Keratinocyte (primary cell): ENCODE measurements around the gene MXRA7. TPM values are rescaled to one million over a fixed set of nuclear protein-coding genes. Genes with fewer than 3 reads are reported as not detected.
"Not testable (repeated sequence)": the region's sequence is repeated elsewhere in the genome, so short reads cannot be mapped to it uniquely, and the experiment has no call there.

Experiments used
- DNase-seq: peaks from one replicate; pipeline ENCODE4 v3.0.0-alpha.2; 2011; ENCODE audit warnings: low read depth, missing footprints, low spot score
- FAIRE-seq: peaks from 2 replicates; lab custom pipeline; 2011; peaks lifted over from hg19 to GRCh38; lab: Jason Lieb, UNC
- H2AFZ ChIP-seq: 2 replicates; pipeline ENCODE4 v1.6.0; 2012; ENCODE audit warnings: low read length, control low read depth, inconsistent platforms; ENCODE audit not compliant: control insufficient read depth
- H3K27ac ChIP-seq: 2 replicates; pipeline ENCODE4 v1.5.1; 2011; ENCODE audit warnings: low read length; ENCODE audit not compliant: control insufficient read depth, insufficient read depth
- H3K27me3 ChIP-seq: 3 replicates; pipeline ENCODE4 v1.6.0; 2011; ENCODE audit warnings: low read length; ENCODE audit not compliant: control insufficient read depth, insufficient read depth; ENCODE audit errors: extremely low read depth
- H3K36me3 ChIP-seq, 2 experiments: 2 replicates in 1 of 2; 3 replicates in 1 of 2; pipeline ENCODE4 v1.5.1; 2011; ENCODE audit warnings: low read length in 2 of 2, mild to moderate bottlenecking in 1 of 2; ENCODE audit not compliant: control insufficient read depth in 2 of 2, insufficient read depth in 2 of 2; ENCODE audit errors: extremely low read depth in 1 of 2
- H3K4me1 ChIP-seq: 3 replicates; pipeline ENCODE4 v1.5.1; 2011; ENCODE audit warnings: low read length; ENCODE audit not compliant: control insufficient read depth, insufficient read depth; ENCODE audit errors: extremely low read depth
- H3K4me2 ChIP-seq: 3 replicates; pipeline ENCODE4 v1.6.0; 2011; ENCODE audit warnings: low read depth, low read length; ENCODE audit not compliant: control insufficient read depth, insufficient read depth; ENCODE audit errors: extremely low read depth
- H3K4me3 ChIP-seq, 3 experiments: fragments of 200-600 bp in 1 of 3; sonication (generic) in 1 of 3; 2 replicates in 2 of 3; 3 replicates in 1 of 3; pipeline ENCODE4 v1.5.1; 2011 to 2016; ENCODE audit warnings: low read length in 3 of 3, mild to moderate bottlenecking in 3 of 3, control low read depth in 2 of 3, inconsistent platforms in 1 of 3, low read depth in 1 of 3, mixed read lengths in 1 of 3, mixed run types in 1 of 3, moderate library complexity in 1 of 3; ENCODE audit not compliant: control insufficient read depth in 2 of 3, insufficient read depth in 2 of 3; ENCODE audit errors: extremely low read depth in 1 of 3
- H3K79me2 ChIP-seq: 2 replicates; pipeline ENCODE4 v1.6.0; 2012; ENCODE audit warnings: low read length; ENCODE audit not compliant: control insufficient read depth, insufficient read depth
- H3K9ac ChIP-seq: 3 replicates; pipeline ENCODE4 v1.6.0; 2011; ENCODE audit warnings: low read length; ENCODE audit not compliant: control insufficient read depth, insufficient read depth; ENCODE audit errors: extremely low read depth
- H3K9me1 ChIP-seq: 3 replicates; pipeline ENCODE4 v1.6.0; 2011; ENCODE audit warnings: low read length; ENCODE audit not compliant: control insufficient read depth, insufficient read depth; ENCODE audit errors: extremely low read depth
- H3K9me3 ChIP-seq: 2 replicates; pipeline ENCODE4 v1.5.1; 2012; ENCODE audit warnings: low read depth, low read length; ENCODE audit not compliant: control insufficient read depth
- H4K20me1 ChIP-seq: 3 replicates; pipeline ENCODE4 v1.6.0; 2011; ENCODE audit warnings: low read length; ENCODE audit not compliant: control insufficient read depth, insufficient read depth; ENCODE audit errors: extremely low read depth
- CTCF ChIP-seq, 3 experiments: IDR thresholded peaks in 1 of 3; conservative IDR thresholded peaks in 1 of 3; optimal IDR thresholded peaks in 1 of 3; 2 replicates in 2 of 3; 3 replicates in 1 of 3; pipeline versions ENCODE3 to v1.5.1; 2011; ENCODE audit warnings: low read length in 3 of 3, mild to moderate bottlenecking in 3 of 3, moderate library complexity in 2 of 3, control low read depth in 1 of 3, inconsistent platforms in 1 of 3; ENCODE audit not compliant: insufficient read depth in 2 of 3; ENCODE audit errors: extremely low read depth in 1 of 3
- EZH2 ChIP-seq: IDR thresholded peaks from one replicate; pipeline ENCODE4 v1.6.1; 2012; ENCODE audit warnings: inconsistent platforms, mild to moderate bottlenecking, low read length, moderate library complexity
- dilution Hi-C: fragments of 300-500 bp; cut with MboI; formaldehyde crosslinking; loops from one replicate; pipeline ENCODE4 v1.7.0; 2020; ENCODE audit warnings: low sequenced_read_pairs; ENCODE audit not compliant: extremely low pct_ligation_motif_present
- polyA plus RNA-seq, 5 experiments: library from polyadenylated mRNA; depleted of rRNA in 3 of 5; stranded (reverse) in 3 of 5; stranded (forward) in 1 of 5; unstranded in 1 of 5; fragments of >200 nt; gene quantifications; 1 replicate in 1 of 5; 2 replicates in 3 of 5; 3 replicates in 1 of 5; pipeline versions ENCODE4 v1.2.1 to v1.2.3, GENCODE V29; 2011 to 2012; ENCODE audit warnings: missing spikeins in 2 of 5, low read depth in 1 of 5, low replicate concordance in 1 of 5

MXRA7 gene
- polyA plus RNA-seq, 1 donor (not counting 4 experiments of a cell fraction or from before 2014, with no cell fraction given), result 118 TPM

GRCh38 chr17:76709951-76710862 is 558 bp downstream of the MXRA7 start:
- peak overlapping the region; percentile 38 for H2AFZ ChIP-seq
- peak overlapping the region; percentile 70 to 75 (median 74) for H3K4me3 ChIP-seq
- H3K36me3 ChIP-seq, result peaks cover 5 to 19% of the 10 kb centered on the region in 2 experiments
- peak overlapping the region; percentile 93 for H3K4me2 ChIP-seq
- H3K4me1 ChIP-seq, result peaks cover 22% of the 10 kb centered on the region
- dilution Hi-C loops, H3K27me3 ChIP-seq, FAIRE-seq, H3K9me3 ChIP-seq, DNase-seq, H3K9me1 ChIP-seq, H4K20me1 ChIP-seq: not testable (repeated sequence)
- H3K9ac ChIP-seq, result peak overlapping the region; percentile 76
- H3K79me2 ChIP-seq, result peaks cover 46% of the 10 kb centered on the region
- peak overlapping the region; percentile 70 for H3K27ac ChIP-seq

DNA sequence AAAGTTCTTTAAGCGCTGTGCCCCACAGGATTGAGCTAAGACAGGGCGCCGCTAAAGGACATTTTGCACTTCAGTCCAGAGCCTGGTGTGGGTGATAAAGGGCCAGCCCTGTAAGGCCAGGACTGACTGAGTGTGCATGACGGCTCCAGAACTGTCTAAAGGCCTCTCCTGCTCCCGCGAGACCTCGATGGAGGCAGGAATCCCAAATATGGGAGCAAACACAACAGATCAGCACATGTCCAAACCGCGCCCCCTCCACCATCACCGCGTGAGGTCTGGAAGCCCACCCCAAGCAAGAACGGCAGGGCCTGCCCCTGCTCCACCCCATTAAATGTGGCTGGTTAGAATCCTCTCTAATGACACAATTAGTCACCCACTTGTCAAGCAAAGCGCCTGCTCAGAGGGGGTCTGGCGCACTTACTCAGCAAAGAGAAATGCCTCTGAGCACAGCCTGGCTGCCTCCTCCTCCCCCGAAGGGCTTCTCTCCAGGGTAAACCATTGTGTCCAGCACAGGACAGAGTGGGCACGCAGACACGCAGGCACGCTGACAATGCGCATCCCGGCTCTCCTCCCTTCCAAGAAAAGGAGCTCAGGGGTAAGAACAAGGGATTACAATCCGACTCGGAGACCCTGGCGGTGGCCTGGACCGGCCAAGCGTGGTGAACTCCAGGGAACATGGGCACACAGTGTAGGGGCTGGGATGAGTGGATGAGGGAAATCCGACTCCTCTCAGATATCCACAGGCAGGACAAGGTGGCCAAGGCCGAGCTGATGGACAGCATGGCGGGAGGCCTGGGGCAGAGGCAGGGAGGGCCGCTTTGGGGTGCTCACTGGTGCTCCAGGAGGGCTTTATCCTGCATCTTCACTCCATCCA is 1.5 kb downstream of the MXRA7 start:
- no peaks in the 10 kb centered on the region for H3K9me3 ChIP-seq
- H3K4me1 ChIP-seq, result peaks cover 22% of the 10 kb centered on the region
- no peak for DNase-seq
- no peaks in the 10 kb centered on the region for H4K20me1 ChIP-seq
- TF ChIP-seq CTCF (optimal IDR thresholded peaks at IDR 0.05 in 1 of 3, IDR thresholded peaks at IDR 0.05 in 1 of 3, conservative IDR thresholded peaks at IDR 0.05 in 1 of 3; ENCODE audit: extremely low read depth in 1 of 3, insufficient read depth in 2 of 3, low read length in 3 of 3), result no peak
- TF ChIP-seq EZH2, result no peak
- dilution Hi-C loops, result no loop called here
- no peaks in the 10 kb centered on the region for H3K9me1 ChIP-seq
- peak overlapping the region; percentile 70 for H3K27ac ChIP-seq
- H3K9ac ChIP-seq, result peak overlapping the region; percentile 76
- no peaks in the 10 kb centered on the region for H3K27me3 ChIP-seq
- H3K4me3 ChIP-seq, result peak overlapping the region; percentile 70 to 75 (median 74)
- H3K4me2 ChIP-seq, result peak overlapping the region; percentile 93
- peak; percentile 39 for FAIRE-seq
- H2AFZ ChIP-seq, result no peak overlapping the region
- H3K36me3 ChIP-seq, result peaks cover 3 to 17% of the 10 kb centered on the region in 2 experiments
- peaks cover 53% of the 10 kb centered on the region for H3K79me2 ChIP-seq
